ENCODE measurements around the gene ITPRID1.

The ITPRID1 gene

DNA sequence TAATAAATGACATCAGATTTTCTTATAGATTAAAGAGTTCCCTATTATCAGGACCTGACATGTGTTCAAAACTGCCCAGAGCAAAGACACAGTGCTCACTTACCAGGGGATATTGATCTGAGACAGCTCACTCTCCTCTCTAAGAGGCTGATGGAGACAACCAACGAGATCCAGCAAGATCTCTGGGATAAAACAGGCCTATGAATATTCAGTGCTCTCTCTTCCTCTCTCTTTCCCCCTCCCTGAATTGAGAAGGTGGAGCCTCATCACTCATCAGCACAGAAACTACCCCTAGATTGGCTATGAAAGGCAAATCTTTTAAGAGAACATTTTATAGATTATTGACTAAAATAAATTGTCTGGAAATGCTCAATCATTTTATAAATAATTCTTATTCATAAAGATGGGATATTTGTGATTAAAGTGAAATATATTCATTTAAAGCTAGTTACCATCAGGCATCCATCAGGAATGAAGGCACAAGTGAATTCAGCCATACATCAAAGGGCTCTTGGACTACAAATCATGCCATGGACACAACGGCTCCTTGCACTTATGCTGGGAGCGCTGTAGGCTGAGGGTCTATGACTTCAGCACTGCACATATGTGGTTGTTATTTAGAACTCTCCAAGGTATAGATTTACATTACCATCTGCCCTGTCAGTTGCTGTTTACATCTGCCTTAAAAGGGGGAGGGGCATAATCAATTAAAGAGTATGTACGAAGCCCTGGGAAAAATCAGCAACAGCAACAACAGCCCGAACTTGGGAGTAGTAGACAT is 169.7 kb downstream of the ITPRID1 start:
- intact Hi-C loops (cut with DNase I), result no loop called here
- no peak for DNase-seq

DNA sequence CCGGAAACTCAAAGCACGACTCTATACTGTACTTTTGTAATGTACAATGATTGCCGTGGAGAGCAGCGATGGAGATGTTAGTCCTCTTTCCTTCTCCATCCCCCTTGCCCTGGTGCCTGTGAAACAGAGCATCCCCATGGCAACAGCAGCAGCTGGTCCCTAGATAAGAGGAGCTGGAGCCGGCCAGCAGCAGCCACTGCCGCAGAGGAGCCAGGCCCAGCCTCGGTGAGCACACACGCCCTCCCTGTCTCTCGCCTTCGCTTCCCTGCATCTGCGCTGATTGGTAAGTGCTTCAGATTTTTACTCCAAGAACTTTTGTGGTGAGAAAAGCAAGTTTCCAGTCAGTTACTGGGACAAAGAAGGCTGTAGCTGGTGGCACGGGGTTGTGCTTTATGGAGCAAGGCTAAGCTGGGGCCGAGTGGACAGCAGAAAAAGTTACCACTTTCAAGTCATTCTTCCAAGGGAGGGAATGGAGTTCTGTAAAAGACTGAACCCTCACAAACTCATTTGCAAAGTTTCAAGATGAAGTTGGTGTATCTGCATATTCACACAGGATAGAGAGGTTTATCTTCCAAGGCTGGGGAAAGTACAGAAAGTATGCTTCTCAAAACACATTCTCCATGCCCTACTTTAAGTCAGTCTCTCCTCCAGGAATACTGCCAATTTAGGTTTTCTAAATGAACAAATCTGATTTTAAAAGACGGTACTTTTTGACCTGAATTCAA is 173.3 kb downstream of the ITPRID1 start, which contains the start of gene PPP1R17:
PPP1R17 (plus strand) TSS at position 192 of the 725 bp plus-strand sequence. CDS start 5,227 bp downstream, outside the sequence.
- DNase-seq, result peak in 9 of 42 donors; percentile 2 to 47 (median 11)
- intact Hi-C loops (cut with DNase I), result no loop called here

DNA sequence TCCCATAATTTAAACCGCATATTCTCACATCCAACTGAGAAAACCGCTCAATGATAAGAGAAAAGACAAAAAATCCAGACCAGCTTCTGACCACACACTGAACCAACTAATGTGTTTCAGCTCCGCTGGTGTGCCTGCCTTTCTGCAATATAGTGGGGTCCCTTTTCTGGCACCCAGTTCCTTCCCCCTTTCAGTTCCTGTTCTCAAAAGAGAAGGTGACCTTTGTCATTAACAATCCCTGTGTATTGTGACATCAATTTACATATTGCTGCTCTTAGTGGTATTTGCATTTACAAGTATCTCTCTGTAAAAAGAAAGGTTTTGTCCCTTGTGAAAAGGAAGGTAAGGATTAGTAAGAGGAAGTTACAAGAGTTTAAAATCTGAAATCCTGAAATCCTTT is 174.5 kb downstream of the ITPRID1 start:
- intact Hi-C loops (cut with DNase I), result no loop called here
- DNase-seq, result peak in 1 of 42 donors; percentile 7

DNA sequence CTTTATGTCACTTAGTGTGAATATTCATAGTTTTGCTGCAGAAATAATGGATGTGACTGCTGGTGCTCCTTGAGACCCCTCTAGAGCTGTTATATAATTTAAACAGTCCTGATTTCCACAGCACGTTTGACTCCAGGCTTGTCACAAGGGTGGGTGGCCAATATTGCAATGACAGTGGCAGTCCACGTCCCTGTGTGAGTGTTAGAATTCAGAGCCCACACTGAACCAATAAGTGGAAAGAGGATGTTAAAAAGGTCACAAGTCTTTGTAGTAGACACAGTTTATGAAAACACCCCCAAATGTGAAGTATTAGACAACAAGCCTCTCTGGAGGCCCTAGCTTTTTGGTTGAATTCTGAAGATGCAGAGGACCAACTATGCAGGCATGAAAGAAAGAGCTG is 175.1 kb downstream of the ITPRID1 start:
- no peak for DNase-seq
- intact Hi-C loops (cut with DNase I), result no loop called here

DNA sequence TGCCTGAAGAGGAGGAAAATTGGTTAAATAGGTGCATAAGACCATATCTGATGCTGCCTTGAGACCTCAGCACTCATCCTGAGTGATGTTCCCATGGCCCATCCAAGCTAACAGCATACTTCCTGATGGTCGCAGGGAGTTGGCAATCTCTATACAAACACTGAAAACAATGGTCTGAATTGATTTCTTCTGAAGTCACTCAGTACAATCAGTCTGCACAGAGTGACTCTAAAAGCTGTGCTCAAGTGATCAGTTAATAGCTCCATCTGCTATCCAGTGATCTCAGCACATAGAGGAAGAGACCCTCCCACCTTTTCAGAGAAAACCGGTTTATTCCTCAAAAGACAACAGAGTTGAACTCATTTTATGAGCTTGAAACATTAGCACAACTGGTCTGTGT is 177.0 kb downstream of the ITPRID1 start:
- intact Hi-C loops (cut with DNase I), result no loop called here
- DNase-seq, result no peak

DNA sequence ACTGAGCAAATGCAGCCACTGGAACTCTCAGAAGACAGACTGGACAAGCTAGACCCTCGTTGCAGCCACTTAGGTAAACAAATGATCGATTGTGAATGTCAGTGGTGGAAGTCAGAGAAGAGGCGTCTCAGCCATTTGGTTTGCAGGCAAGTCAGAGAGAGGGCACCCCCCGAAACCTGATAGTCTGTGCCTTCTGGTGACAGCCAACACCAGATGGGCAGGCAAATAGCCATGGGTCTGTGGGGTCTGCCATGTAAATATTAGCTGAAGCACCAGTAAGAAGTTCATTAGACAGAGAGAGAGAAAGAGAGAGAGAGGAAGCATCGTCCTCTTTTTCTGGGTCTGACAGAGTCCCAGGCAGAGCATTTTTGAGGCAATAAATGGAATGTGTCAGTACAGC is 178.6 kb downstream of the ITPRID1 start:
- intact Hi-C loops (cut with DNase I), result no loop called here
- no peak for DNase-seq

DNA sequence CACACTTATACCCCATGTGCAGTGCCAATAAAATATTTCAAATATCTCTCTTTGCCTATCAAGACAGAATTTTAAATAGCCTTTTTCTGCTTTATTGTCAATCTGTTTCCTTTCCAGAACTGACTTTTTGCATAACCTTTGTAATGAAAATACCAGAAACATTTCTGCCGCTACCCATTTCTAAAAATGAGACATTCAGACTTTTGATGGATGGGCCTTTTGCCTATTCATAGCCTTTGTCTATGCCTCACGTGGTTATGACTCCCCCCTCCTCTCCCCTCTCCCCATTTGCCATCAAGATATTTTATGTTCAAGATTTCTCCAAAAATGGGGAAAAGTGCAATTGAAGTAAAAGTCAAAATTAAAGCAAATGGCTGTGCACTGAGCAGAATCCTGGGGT is 179.0 kb downstream of the ITPRID1 start:
- no peak for DNase-seq
- intact Hi-C loops (cut with DNase I), result no loop called here

DNA sequence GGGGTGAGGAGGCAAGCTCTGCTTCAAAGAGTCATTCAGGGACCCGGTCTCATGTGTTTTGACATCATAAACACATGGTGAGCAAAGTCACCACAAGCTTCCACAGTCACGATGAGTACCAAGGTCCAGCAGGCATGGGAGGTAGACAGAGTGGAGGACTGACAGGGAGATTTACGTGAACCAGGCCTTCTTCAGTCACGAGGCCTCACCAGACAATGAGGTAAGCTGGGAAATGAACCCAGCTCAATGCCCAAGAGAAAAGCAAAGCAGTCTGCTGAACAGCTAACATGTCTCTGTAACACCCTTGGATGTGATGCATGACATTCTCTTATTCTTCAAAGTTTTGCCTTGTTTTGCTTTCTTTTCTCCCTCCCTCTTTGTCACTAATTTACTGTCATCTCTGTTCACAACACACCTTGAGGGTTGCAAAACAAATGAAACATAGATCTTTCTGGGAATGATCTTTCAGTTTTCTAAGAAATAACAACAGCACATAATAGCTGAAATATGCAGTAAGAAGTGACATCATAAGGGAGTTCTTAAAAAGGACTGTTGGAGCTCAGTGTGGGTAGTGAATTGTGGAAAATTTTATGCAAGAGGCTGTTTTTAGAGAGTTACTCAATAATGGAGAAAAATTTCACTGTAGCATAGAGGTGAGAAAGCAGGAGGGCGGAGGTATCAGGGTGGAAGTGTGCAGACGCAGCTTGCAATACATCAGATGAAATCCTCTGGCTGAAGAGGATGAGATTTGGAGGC is 182.1 kb downstream of the ITPRID1 start:
- intact Hi-C loops (cut with DNase I), result no loop called here
- DNase-seq, result peak in 32 of 42 donors; percentile 5 to 74 (median 30)

DNA sequence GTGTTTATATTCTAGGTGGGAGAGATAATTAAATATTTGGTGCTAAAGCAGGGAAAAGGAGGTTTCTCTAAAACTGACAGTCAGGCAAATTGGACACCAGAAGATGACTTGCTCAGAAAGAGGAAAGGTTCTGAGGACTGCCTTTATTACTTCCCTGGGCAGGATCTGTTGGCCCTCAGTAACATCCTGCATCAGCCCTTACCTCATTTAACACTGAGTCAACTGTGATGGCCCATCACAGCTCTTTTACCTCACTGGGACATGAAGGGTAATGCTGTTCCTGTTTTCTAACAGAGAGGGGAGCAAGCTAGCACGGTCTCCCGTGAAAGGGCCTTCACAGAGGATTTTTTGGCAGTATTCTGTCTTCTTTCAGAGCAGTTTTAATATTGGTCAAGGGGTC is 185.2 kb downstream of the ITPRID1 start:
- DNase-seq, result no peak
- intact Hi-C loops (cut with DNase I), result no loop called here

DNA sequence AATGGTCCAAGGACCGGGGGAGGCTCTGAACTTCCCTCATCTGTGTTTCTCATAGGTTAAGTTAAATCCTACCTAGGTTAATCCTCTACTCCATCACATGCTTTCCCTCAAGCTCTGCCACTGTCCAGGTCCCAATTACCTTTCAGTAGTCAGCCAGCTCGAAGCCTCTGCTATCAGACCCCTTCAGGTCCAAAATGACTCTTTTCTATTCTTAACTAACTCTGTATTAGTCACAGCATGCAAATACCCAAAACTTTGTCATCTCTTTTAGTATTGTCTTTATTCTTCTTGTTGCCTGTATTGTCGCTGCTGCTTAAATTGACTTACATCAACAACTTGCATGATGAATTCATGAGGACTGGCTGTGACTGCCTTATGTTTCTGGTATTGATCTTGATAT is 188.5 kb downstream of the ITPRID1 start:
- intact Hi-C loops (cut with DNase I), result no loop called here
- DNase-seq, result no peak

DNA sequence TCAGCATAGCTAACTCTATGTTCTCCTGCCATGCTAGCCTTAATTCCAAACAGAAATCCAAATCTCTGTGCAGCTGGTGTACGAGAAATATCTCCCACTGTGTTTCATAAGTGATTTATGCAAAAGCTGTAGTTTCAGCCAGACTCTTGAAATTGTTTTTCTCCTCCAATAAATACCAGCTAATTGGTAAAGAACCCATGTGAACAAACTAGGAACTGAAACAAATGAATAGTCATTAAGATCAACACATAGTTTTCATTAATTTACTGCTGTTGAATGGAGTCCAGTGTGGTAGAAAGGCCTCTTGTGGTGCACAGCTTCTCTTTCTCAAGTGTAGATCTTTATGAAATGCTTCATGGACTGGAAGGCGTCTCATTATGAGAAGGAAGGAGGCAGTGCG is 191.5 kb downstream of the ITPRID1 start:
- intact Hi-C loops (cut with DNase I), result no loop called here
- DNase-seq, result no peak

DNA sequence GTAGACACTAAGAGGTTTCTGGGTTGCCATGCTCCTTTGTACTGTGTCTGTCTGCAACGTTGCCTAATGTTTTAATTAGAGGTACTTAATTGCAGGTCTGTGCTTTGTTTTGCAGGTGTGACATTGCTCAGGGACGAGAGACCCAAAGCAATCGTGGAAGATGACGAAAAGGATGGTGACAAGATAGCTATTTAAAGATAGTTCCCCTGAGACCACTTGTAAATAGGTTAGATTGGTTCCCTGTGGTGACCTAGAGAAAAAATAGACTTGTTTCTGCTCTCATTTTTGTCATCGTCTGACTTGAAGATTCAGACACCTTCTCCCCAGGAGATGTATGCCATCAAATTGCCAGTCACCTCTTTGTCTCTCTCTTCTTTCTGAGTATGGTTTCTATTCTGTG is 193.2 kb downstream of the ITPRID1 start:
- intact Hi-C loops (cut with DNase I), result no loop called here
- no peak for DNase-seq

Measured in head of caudate nucleus (tissue), 42 donors.